Measurements from ENCODE around the gene PSAT1.

PSAT1 gene

GRCh38 chr9:78320875-78321496 lies 24.1 kb downstream of the PSAT1 start:
- Histone ChIP-seq H3K27me3 (ENCODE audit: insufficient read depth, low read length, poor library complexity) (no peaks in the 10 kb centered on the region), H2AFZ (ENCODE audit: low read depth, low read length) (no peak overlapping the region), H3K9ac (ENCODE audit: low read depth, low read length) (no peak overlapping the region), H4K20me1 (ENCODE audit: insufficient read depth, low read length) (no peaks in the 10 kb centered on the region), H3K4me3 (ENCODE audit: low read depth in 1 of 2, low read length in 2 of 2) (no peak overlapping the region), H3K4me1 (ENCODE audit: insufficient read depth, low read length) (no peaks in the 10 kb centered on the region), H3K9me3 (ENCODE audit: insufficient read depth, low read length, severe bottlenecking) (no peaks in the 10 kb centered on the region), H3K27ac (ENCODE audit: low read length) (no peak overlapping the region), H3K4me2 (ENCODE audit: insufficient read depth, low read length) (no peak overlapping the region), H3K79me2 (ENCODE audit: insufficient read depth, low read length) (no peaks in the 10 kb centered on the region), H3K36me3 (ENCODE audit: insufficient read depth, low read length) (no peaks in the 10 kb centered on the region)
- TF ChIP-seq EZH2 (IDR thresholded peaks at IDR 0.05; ENCODE audit: borderline replicate concordance, low read depth, low read length, severe bottlenecking) (no peak), CTCF (IDR thresholded peaks at IDR 0.05; ENCODE audit: borderline replicate concordance, extremely low read depth, low read length, poor library complexity, severe bottlenecking) (no peak)
- no peak for ATAC-seq (ENCODE audit: insufficient read depth, low read depth)
- DNase-seq = no peak

- Histone ChIP-seq H4K20me1 (ENCODE audit: insufficient read depth, low read length) (no peaks in the 10 kb centered on the region), H3K4me3 (ENCODE audit: low read depth in 1 of 2, low read length in 2 of 2) (no peak overlapping the region), H3K4me2 (ENCODE audit: insufficient read depth, low read length) (no peak overlapping the region), H3K79me2 (ENCODE audit: insufficient read depth, low read length) (no peaks in the 10 kb centered on the region), H3K36me3 (ENCODE audit: insufficient read depth, low read length) (no peaks in the 10 kb centered on the region), H3K4me1 (ENCODE audit: insufficient read depth, low read length) (no peaks in the 10 kb centered on the region), H2AFZ (ENCODE audit: low read depth, low read length) (no peak overlapping the region), H3K9me3 (ENCODE audit: insufficient read depth, low read length, severe bottlenecking) (no peaks in the 10 kb centered on the region), H3K9ac (ENCODE audit: low read depth, low read length) (no peak overlapping the region), H3K27me3 (ENCODE audit: insufficient read depth, low read length, poor library complexity) (no peaks in the 10 kb centered on the region), H3K27ac (ENCODE audit: low read length) (no peak overlapping the region)
- DNase-seq = no peak
- TF ChIP-seq EZH2 (IDR thresholded peaks at IDR 0.05; ENCODE audit: borderline replicate concordance, low read depth, low read length, severe bottlenecking) (no peak), CTCF (IDR thresholded peaks at IDR 0.05; ENCODE audit: borderline replicate concordance, extremely low read depth, low read length, poor library complexity, severe bottlenecking) (no peak)
- no peak for ATAC-seq (ENCODE audit: insufficient read depth, low read depth)
Measured at GRCh38 chr9:78321505-78321904, 24.6 kb downstream of the PSAT1 start.

GRCh38 chr9:78324068-78324650 lies 27.2 kb downstream of the PSAT1 start:
- Histone ChIP-seq H3K9me3 (ENCODE audit: insufficient read depth, low read length, severe bottlenecking) (no peaks in the 10 kb centered on the region), H3K4me1 (ENCODE audit: insufficient read depth, low read length) (no peaks in the 10 kb centered on the region), H3K27me3 (ENCODE audit: insufficient read depth, low read length, poor library complexity) (no peaks in the 10 kb centered on the region), H3K36me3 (ENCODE audit: insufficient read depth, low read length) (no peaks in the 10 kb centered on the region), H4K20me1 (ENCODE audit: insufficient read depth, low read length) (no peaks in the 10 kb centered on the region), H3K27ac (ENCODE audit: low read length) (no peak overlapping the region), H3K79me2 (ENCODE audit: insufficient read depth, low read length) (no peaks in the 10 kb centered on the region), H3K4me2 (ENCODE audit: insufficient read depth, low read length) (no peak overlapping the region), H3K4me3 (ENCODE audit: low read depth in 1 of 2, low read length in 2 of 2) (no peak overlapping the region), H2AFZ (ENCODE audit: low read depth, low read length) (no peak overlapping the region), H3K9ac (ENCODE audit: low read depth, low read length) (no peak overlapping the region)
- no peak for TF ChIP-seq EZH2 (IDR thresholded peaks at IDR 0.05; ENCODE audit: borderline replicate concordance, low read depth, low read length, severe bottlenecking)
- no peak for TF ChIP-seq CTCF (IDR thresholded peaks at IDR 0.05; ENCODE audit: borderline replicate concordance, extremely low read depth, low read length, poor library complexity, severe bottlenecking)
- DNase-seq (no peak), ATAC-seq (ENCODE audit: insufficient read depth, low read depth) (no peak)

Measured in DND-41 (cell line).